HepG2 (cell line): Measurements from ENCODE around the gene BICDL2. TPM values are rescaled to one million over a fixed set of nuclear protein-coding genes. Genes with fewer than 3 reads are reported as not detected.

ENCODE experiments used
- ATAC-seq: fragments of 200-7000 bp; cut with Tn5 transposase; 3 replicates; pipeline ENCODE4 v1.9.1; 2020; ENCODE audit warnings: mild to moderate bottlenecking, moderate library complexity
- BruUV-seq: library from RNA; stranded (reverse); fragments of 400-500 nt; replicated peaks from 2 replicates; lab custom pipeline; 2021; lab: Mats Ljungman, UMichigan
- CTCF ChIA-PET: fragments of 300-600 bp; formaldehyde crosslinking; extraction: SDS; loops from one replicate; lab custom pipeline; 2021; ENCODE audit warnings: low total read pairs, inconsistent platforms, low intra/inter-chr PET ratio; lab: Yijun Ruan, JAX
- POLR2A ChIA-PET: fragments of 350-600 bp; sonication (Branson Sonifier 250); formaldehyde crosslinking; loops from one replicate; lab custom pipeline; 2020; ENCODE audit warnings: antibody characterized with exemption, inconsistent platforms; lab: Yijun Ruan, JAX
- DNase-seq: peaks from one replicate; pipeline ENCODE4 v3.0.0-alpha.2; 2015; ENCODE audit warnings: low spot score
- FAIRE-seq: peaks from 3 replicates; lab custom pipeline; 2011; peaks lifted over from hg19 to GRCh38; lab: Jason Lieb, UNC
- H2AFZ ChIP-seq: one replicate; pipeline ENCODE4 v1.6.1; 2011; ENCODE audit warnings: low read length, inconsistent platforms
- H3K27ac ChIP-seq: fragments of 300-600 bp; 3 replicates; pipeline ENCODE4 v1.8.0; 2011; ENCODE audit warnings: mixed run types, mild to moderate bottlenecking, mixed read lengths, low read length, inconsistent platforms; ENCODE audit not compliant: insufficient read depth; ENCODE audit errors: extremely low read length
- H3K27me3 ChIP-seq, 2 experiments: fragments of 200-600 bp in 1 of 2; 2 replicates in 1 of 2; 3 replicates in 1 of 2; pipeline versions ENCODE4 v1.6.0 to v1.8.0; 2011; ENCODE audit warnings: low read length in 2 of 2, mild to moderate bottlenecking in 2 of 2, moderate library complexity in 2 of 2, inconsistent platforms in 1 of 2; ENCODE audit not compliant: insufficient read depth in 2 of 2, control insufficient read depth in 1 of 2
- H3K36me3 ChIP-seq, 2 experiments: fragments of 200-600 bp in 1 of 2; replicated peaks in 1 of 2; 2 replicates in 1 of 2; 3 replicates in 1 of 2; pipeline versions ENCODE4 v1.5.1 to v1.8.0; 2011; ENCODE audit warnings: low read length in 2 of 2, inconsistent platforms in 1 of 2; ENCODE audit not compliant: insufficient read depth in 2 of 2, control insufficient read depth in 1 of 2
- H3K4me1 ChIP-seq: 2 replicates; pipeline ENCODE4 v1.5.1; 2012; ENCODE audit warnings: low read length, inconsistent platforms; ENCODE audit not compliant: insufficient read depth
- H3K4me2 ChIP-seq: 2 replicates; pipeline ENCODE4 v1.6.0; 2011; ENCODE audit warnings: low read depth, low read length, inconsistent platforms
- H3K4me3 ChIP-seq, 3 experiments: fragments of 200-600 bp in 1 of 3; sonication (generic), shearing (Covaris generic) in 1 of 3; replicated peaks in 1 of 3; 2 replicates each; pipeline ENCODE4 v1.5.1; 2011 to 2016; ENCODE audit warnings: low read length in 3 of 3, inconsistent platforms in 2 of 3, low read depth in 2 of 3, mild to moderate bottlenecking in 2 of 3, control low read depth in 1 of 3, mixed read lengths in 1 of 3; ENCODE audit not compliant: insufficient read depth in 1 of 3
- H3K79me2 ChIP-seq: one replicate; pipeline ENCODE4 v1.6.1; 2011; ENCODE audit warnings: low read length, inconsistent platforms; ENCODE audit not compliant: insufficient read depth
- H3K9ac ChIP-seq: 2 replicates; pipeline ENCODE4 v1.6.0; 2011; ENCODE audit warnings: mild to moderate bottlenecking, low read depth, low read length, inconsistent platforms; ENCODE audit not compliant: insufficient read depth
- H3K9me3 ChIP-seq: 2 replicates; pipeline ENCODE4 v1.5.1; 2012; ENCODE audit warnings: mild to moderate bottlenecking, low read length
- H4K20me1 ChIP-seq: 2 replicates; pipeline ENCODE4 v1.6.0; 2011; ENCODE audit warnings: inconsistent platforms, mild to moderate bottlenecking, low read length, moderate library complexity; ENCODE audit not compliant: insufficient read depth
- ETV6 ChIP-seq: sonication (generic); formaldehyde crosslinking; conservative IDR thresholded peaks from 2 replicates; pipeline ENCODE4 v1.4.0; 2020; ENCODE audit warnings: missing genetic modification reagents
- GATAD2A ChIP-seq: IDR thresholded peaks from 2 replicates; pipeline ENCODE4 v1.6.1; 2016
- HDAC1 ChIP-seq: sonication (generic); formaldehyde crosslinking; IDR thresholded peaks from 2 replicates; pipeline ENCODE4 v1.5.1; 2020; ENCODE audit warnings: mild to moderate bottlenecking, missing genetic modification reagents
- KLF13 ChIP-seq: sonication (generic); formaldehyde crosslinking; IDR thresholded peaks from 2 replicates; pipeline ENCODE4 v1.4.0; 2020; ENCODE audit warnings: mild to moderate bottlenecking, missing genetic modification reagents
- PHF20 ChIP-seq: sonication (generic); formaldehyde crosslinking; IDR thresholded peaks from 2 replicates; pipeline ENCODE4 v1.5.0; 2020; ENCODE audit warnings: mild to moderate bottlenecking, missing genetic modification reagents
- TGIF2 ChIP-seq: IDR thresholded peaks from 2 replicates; pipeline ENCODE4 v1.6.1; 2016; ENCODE audit warnings: control low read depth, missing compliant biosample characterization
- ZBTB1 ChIP-seq: sonication (generic); formaldehyde crosslinking; IDR thresholded peaks from 2 replicates; pipeline ENCODE4 v1.4.0; 2020; ENCODE audit warnings: missing genetic modification reagents, borderline replicate concordance
- WGBS: methylation state at CpG from one replicate; pipeline ENCODE4 v1.1.6; 2017; ENCODE audit warnings: low lambda C conversion rate; 5-methylcytosine and 5-hydroxymethylcytosine counted together
- in situ Hi-C: cut with HindIII; loops from 2 replicates; pipeline ENCODE4 v1.10.0; 2017; ENCODE audit warnings: low pct_unique_long_range_greater_than_20kb; ENCODE audit not compliant: extremely low pct_ligation_motif_present
- intact Hi-C: fragments of 100-400 bp; cut with micrococcal nuclease; formaldehyde crosslinking; loops from one replicate; pipeline ENCODE4 v1.10.0; 2022; ENCODE audit not compliant: unreplicated experiment
- polyA plus RNA-seq, 8 experiments: library from polyadenylated mRNA; depleted of rRNA in 3 of 8; stranded (reverse) in 7 of 8; unstranded in 1 of 8; fragments of >200 nt; fragmentation: Illumina TruSeq in 4 of 8; extraction: Trizol in 4 of 8; gene quantifications; 2 replicates each; pipeline versions ENCODE4 v1.2.1 to v1.2.3, GENCODE V29; 2011 to 2016; ENCODE audit warnings: low read depth in 4 of 8, missing spikeins in 1 of 8, mixed read lengths in 1 of 8; ENCODE audit not compliant: insufficient read depth in 1 of 8
- total RNA-seq, 5 experiments: library from RNA; depleted of rRNA; stranded (reverse); fragments of >200 nt; fragmentation: Illumina TruSeq; extraction: Trizol; gene quantifications; 2 replicates each; pipeline ENCODE4 v1.2.3, GENCODE V29; 2016; ENCODE audit warnings: low read depth in 1 of 5
- TF ChIP-seq, protein P1 (sequence below), 2 experiments: sonication (generic) in 1 of 2; formaldehyde crosslinking in 1 of 2; IDR thresholded peaks; 2 replicates each; pipeline versions ENCODE4 v1.4.0 to v1.6.1; 2018 to 2020; ENCODE audit warnings: missing genetic modification reagents in 2 of 2, borderline replicate concordance in 1 of 2, low read depth in 1 of 2, mild to moderate bottlenecking in 1 of 2, missing biosample characterization in 1 of 2
- TF ChIP-seq, protein P2 (sequence below), 2 experiments: IDR thresholded peaks; 2 replicates each; pipeline ENCODE4 v1.6.1; 2011 to 2012; ENCODE audit warnings: low read length in 2 of 2, borderline replicate concordance in 1 of 2, low read depth in 1 of 2, mild to moderate bottlenecking in 1 of 2, moderate library complexity in 1 of 2
- TF ChIP-seq, protein P3 (sequence below): sonication (generic); formaldehyde crosslinking; IDR thresholded peaks from 2 replicates; pipeline ENCODE4 v1.9.0; 2021; ENCODE audit warnings: mild to moderate bottlenecking, missing genetic modification reagents
- TF ChIP-seq, protein P4 (sequence below): IDR thresholded peaks from 2 replicates; pipeline ENCODE4 v1.6.1; 2012; ENCODE audit warnings: inconsistent platforms

The BICDL2 gene
- total and polyA plus RNA-seq, 2 of the 13 experiments (the other 11 are each of a cell fraction or from before 2014, with no cell fraction given): 0.12 TPM; not detected in 1

DNA sequence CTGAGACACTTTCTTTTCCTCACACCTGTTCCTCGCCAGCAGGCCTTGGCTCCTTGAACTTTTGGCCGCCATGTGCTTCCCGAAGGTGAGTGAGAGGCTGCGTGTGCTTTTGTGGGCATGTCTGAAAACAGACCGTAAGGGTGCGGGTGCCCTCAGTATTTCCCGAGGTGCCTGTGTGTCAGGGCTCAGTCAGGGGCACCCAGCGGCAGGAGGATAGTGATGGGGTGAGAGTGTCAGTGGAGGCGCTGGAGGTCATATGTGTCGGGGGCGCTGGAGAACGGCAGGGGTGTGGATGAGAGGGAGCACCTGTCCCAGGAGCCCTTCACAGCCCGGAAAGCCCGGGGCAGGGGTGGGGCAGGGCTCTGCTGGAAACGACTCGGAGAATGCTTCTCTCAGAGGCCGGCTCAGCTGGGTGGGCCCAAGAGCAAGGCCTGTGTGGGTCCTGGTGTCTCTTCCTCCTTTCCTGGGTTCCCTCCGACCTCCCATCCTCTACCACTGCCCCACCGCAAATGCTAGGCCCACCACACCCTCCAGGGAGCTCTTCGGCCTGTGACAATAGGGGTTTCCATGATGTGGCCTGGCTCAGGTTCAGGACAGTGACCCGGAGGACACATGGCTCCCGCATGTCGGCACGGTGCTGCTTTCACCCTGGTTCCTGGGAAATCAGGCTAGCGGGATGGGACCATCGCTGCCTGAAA, 29.1 kb upstream of the BICDL2 start:
- CTCF ChIA-PET: no interaction called here
- peak overlapping the region; percentile 82 for H3K27ac ChIP-seq
- peak overlapping the region; percentile 57 to 90 (median 71) for H3K4me3 ChIP-seq
- under 1% methylated on average over 14 of the region's 26 CpGs for WGBS
- BruUV-seq: TSS peak; percentile 69
- FAIRE-seq (no peak), DNase-seq (no peak), ATAC-seq (peak; percentile 58)
- no peaks in the 10 kb centered on the region; a peak in 2 of 5 replicates for H3K27me3 ChIP-seq
- peaks cover 17% of the 10 kb centered on the region for H3K79me2 ChIP-seq
- H3K9ac ChIP-seq: peak overlapping the region; percentile 96
- POLR2A ChIA-PET: interaction anchor here (0.6 to 4.9 kb wide), 20 partner anchors 9 to 126 kb away, joined by 3 to 38 read pairs (median 6); partner anchors contain the start of genes HCFC1R1, THOC6, TNFRSF12A and ZNF205
- in situ Hi-C loops: no loop called here
- H2AFZ ChIP-seq: no peak overlapping the region
- H3K4me2 ChIP-seq: peak overlapping the region; percentile 94
- peaks cover 9 to 16% of the 10 kb centered on the region in 2 experiments; a peak in 2 of 5 replicates for H3K36me3 ChIP-seq
- H3K4me1 ChIP-seq: peaks cover 30% of the 10 kb centered on the region
- no peaks in the 10 kb centered on the region for H3K9me3 ChIP-seq
- no peaks in the 10 kb centered on the region for H4K20me1 ChIP-seq
- intact Hi-C loops: no loop called here
- TF ChIP-seq KLF13 (CRISPR knock-in tag) (no peak), GATAD2A (no peak), ETV6 (no peak), ZBTB1 (CRISPR knock-in tag) (no peak), TGIF2 (CRISPR knock-in tag) (no peak; the same call in 1 of the 2 replicates), PHF20 (CRISPR knock-in tag) (peak; percentile 34; the same call in 1 of the 2 replicates), HDAC1 (CRISPR knock-in tag) (no peak)
- TF ChIP-seq, protein P1, sequence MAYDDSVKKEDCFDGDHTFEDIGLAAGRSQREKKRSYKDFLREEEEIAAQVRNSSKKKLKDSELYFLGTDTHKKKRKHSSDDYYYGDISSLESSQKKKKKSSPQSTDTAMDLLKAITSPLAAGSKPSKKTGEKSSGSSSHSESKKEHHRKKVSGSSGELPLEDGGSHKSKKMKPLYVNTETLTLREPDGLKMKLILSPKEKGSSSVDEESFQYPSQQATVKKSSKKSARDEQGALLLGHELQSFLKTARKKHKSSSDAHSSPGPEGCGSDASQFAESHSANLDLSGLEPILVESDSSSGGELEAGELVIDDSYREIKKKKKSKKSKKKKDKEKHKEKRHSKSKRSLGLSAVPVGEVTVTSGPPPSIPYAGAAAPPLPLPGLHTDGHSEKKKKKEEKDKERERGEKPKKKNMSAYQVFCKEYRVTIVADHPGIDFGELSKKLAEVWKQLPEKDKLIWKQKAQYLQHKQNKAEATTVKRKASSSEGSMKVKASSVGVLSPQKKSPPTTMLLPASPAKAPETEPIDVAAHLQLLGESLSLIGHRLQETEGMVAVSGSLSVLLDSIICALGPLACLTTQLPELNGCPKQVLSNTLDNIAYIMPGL (CRISPR knock-in tag; IDR thresholded peaks at IDR 0.05; ENCODE audit: borderline replicate concordance in 1 of 2, low read depth in 1 of 2): peak in 1 of 2 experiments; percentile 75; a peak in 1 of 4 replicates
- TF ChIP-seq, protein P2, sequence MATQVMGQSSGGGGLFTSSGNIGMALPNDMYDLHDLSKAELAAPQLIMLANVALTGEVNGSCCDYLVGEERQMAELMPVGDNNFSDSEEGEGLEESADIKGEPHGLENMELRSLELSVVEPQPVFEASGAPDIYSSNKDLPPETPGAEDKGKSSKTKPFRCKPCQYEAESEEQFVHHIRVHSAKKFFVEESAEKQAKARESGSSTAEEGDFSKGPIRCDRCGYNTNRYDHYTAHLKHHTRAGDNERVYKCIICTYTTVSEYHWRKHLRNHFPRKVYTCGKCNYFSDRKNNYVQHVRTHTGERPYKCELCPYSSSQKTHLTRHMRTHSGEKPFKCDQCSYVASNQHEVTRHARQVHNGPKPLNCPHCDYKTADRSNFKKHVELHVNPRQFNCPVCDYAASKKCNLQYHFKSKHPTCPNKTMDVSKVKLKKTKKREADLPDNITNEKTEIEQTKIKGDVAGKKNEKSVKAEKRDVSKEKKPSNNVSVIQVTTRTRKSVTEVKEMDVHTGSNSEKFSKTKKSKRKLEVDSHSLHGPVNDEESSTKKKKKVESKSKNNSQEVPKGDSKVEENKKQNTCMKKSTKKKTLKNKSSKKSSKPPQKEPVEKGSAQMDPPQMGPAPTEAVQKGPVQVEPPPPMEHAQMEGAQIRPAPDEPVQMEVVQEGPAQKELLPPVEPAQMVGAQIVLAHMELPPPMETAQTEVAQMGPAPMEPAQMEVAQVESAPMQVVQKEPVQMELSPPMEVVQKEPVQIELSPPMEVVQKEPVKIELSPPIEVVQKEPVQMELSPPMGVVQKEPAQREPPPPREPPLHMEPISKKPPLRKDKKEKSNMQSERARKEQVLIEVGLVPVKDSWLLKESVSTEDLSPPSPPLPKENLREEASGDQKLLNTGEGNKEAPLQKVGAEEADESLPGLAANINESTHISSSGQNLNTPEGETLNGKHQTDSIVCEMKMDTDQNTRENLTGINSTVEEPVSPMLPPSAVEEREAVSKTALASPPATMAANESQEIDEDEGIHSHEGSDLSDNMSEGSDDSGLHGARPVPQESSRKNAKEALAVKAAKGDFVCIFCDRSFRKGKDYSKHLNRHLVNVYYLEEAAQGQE (IDR thresholded peaks at IDR 0.05; ENCODE audit: borderline replicate concordance in 1 of 2, low read depth in 1 of 2, low read length in 2 of 2): no peak
- TF ChIP-seq, protein P3, sequence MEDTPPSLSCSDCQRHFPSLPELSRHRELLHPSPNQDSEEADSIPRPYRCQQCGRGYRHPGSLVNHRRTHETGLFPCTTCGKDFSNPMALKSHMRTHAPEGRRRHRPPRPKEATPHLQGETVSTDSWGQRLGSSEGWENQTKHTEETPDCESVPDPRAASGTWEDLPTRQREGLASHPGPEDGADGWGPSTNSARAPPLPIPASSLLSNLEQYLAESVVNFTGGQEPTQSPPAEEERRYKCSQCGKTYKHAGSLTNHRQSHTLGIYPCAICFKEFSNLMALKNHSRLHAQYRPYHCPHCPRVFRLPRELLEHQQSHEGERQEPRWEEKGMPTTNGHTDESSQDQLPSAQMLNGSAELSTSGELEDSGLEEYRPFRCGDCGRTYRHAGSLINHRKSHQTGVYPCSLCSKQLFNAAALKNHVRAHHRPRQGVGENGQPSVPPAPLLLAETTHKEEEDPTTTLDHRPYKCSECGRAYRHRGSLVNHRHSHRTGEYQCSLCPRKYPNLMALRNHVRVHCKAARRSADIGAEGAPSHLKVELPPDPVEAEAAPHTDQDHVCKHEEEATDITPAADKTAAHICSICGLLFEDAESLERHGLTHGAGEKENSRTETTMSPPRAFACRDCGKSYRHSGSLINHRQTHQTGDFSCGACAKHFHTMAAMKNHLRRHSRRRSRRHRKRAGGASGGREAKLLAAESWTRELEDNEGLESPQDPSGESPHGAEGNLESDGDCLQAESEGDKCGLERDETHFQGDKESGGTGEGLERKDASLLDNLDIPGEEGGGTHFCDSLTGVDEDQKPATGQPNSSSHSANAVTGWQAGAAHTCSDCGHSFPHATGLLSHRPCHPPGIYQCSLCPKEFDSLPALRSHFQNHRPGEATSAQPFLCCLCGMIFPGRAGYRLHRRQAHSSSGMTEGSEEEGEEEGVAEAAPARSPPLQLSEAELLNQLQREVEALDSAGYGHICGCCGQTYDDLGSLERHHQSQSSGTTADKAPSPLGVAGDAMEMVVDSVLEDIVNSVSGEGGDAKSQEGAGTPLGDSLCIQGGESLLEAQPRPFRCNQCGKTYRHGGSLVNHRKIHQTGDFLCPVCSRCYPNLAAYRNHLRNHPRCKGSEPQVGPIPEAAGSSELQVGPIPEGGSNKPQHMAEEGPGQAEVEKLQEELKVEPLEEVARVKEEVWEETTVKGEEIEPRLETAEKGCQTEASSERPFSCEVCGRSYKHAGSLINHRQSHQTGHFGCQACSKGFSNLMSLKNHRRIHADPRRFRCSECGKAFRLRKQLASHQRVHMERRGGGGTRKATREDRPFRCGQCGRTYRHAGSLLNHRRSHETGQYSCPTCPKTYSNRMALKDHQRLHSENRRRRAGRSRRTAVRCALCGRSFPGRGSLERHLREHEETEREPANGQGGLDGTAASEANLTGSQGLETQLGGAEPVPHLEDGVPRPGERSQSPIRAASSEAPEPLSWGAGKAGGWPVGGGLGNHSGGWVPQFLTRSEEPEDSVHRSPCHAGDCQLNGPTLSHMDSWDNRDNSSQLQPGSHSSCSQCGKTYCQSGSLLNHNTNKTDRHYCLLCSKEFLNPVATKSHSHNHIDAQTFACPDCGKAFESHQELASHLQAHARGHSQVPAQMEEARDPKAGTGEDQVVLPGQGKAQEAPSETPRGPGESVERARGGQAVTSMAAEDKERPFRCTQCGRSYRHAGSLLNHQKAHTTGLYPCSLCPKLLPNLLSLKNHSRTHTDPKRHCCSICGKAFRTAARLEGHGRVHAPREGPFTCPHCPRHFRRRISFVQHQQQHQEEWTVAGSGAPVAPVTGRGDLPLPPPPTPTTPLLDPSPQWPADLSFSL (CRISPR knock-in tag): no peak
- TF ChIP-seq, protein P4, sequence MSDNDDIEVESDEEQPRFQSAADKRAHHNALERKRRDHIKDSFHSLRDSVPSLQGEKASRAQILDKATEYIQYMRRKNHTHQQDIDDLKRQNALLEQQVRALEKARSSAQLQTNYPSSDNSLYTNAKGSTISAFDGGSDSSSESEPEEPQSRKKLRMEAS: peak; percentile 71
